H9 (cell line): Measurements from ENCODE around the gene PIEZO2. TPM values are rescaled to one million over a fixed set of nuclear protein-coding genes. Genes with fewer than 3 reads are reported as not detected.

Source experiments
- DNase-seq: peaks from one replicate; pipeline ENCODE4 v3.0.0-alpha.2; 2017
- H2AFZ ChIP-seq: one replicate; pipeline ENCODE4 v1.6.1; 2013; ENCODE audit warnings: mild to moderate bottlenecking, low read length, control low read depth, moderate library complexity
- H2AK5ac ChIP-seq: 2 replicates; pipeline ENCODE4 v1.6.1; 2013; ENCODE audit warnings: low read length, control low read depth, mixed read lengths; ENCODE audit not compliant: insufficient read length
- H2BK120ac ChIP-seq: one replicate; pipeline ENCODE4 v1.6.1; 2013; ENCODE audit warnings: low read depth, mild to moderate bottlenecking, low read length, control low read depth, inconsistent platforms; ENCODE audit not compliant: poor library complexity, severe bottlenecking
- H2BK12ac ChIP-seq: 2 replicates; pipeline ENCODE4 v1.6.1; 2013; ENCODE audit warnings: low read length, control low read depth, mixed read lengths, low read depth; ENCODE audit not compliant: insufficient read length
- H2BK15ac ChIP-seq: 2 replicates; pipeline ENCODE4 v1.6.1; 2013; ENCODE audit warnings: low read depth, low read length, control low read depth
- H2BK20ac ChIP-seq: one replicate; pipeline ENCODE4 v1.6.1; 2013; ENCODE audit warnings: low read depth, mild to moderate bottlenecking, low read length, control low read depth, inconsistent platforms; ENCODE audit not compliant: poor library complexity, severe bottlenecking
- H2BK5ac ChIP-seq: 2 replicates; pipeline ENCODE4 v1.6.1; 2013; ENCODE audit warnings: low read length, control low read depth, mixed read lengths; ENCODE audit not compliant: insufficient read length
- H3K14ac ChIP-seq: 2 replicates; pipeline ENCODE4 v1.6.1; 2013; ENCODE audit warnings: low read length, control low read depth; ENCODE audit not compliant: insufficient read depth
- H3K18ac ChIP-seq: 2 replicates; pipeline ENCODE4 v1.6.1; 2013; ENCODE audit warnings: low read depth, mild to moderate bottlenecking, mixed read lengths, low read length, control low read depth; ENCODE audit not compliant: insufficient read length
- H3K23ac ChIP-seq: 2 replicates; pipeline ENCODE4 v1.6.1; 2013; ENCODE audit warnings: low read length, control low read depth, mixed read lengths, low read depth; ENCODE audit not compliant: insufficient read length
- H3K23me2 ChIP-seq: 2 replicates; pipeline ENCODE4 v1.6.1; 2013; ENCODE audit warnings: low read depth, mild to moderate bottlenecking, mixed read lengths, low read length, control low read depth; ENCODE audit not compliant: insufficient read length, poor library complexity, severe bottlenecking
- H3K27ac ChIP-seq: 2 replicates; pipeline ENCODE4 v1.5.1; 2013; ENCODE audit warnings: low read length, control low read depth, mixed read lengths, low read depth; ENCODE audit not compliant: insufficient read length
- H3K27me3 ChIP-seq: 2 replicates; pipeline ENCODE4 v1.6.1; 2013; ENCODE audit warnings: low read length, control low read depth, inconsistent platforms; ENCODE audit not compliant: insufficient read depth
- H3K4ac ChIP-seq: 2 replicates; pipeline ENCODE4 v1.6.1; 2013; ENCODE audit warnings: low read depth, mild to moderate bottlenecking, control low read depth, inconsistent platforms, low read length, moderate library complexity
- H3K4me1 ChIP-seq: 2 replicates; pipeline ENCODE4 v1.6.1; 2013; ENCODE audit warnings: low read length, control low read depth, inconsistent platforms; ENCODE audit not compliant: insufficient read depth
- H3K4me2 ChIP-seq: 2 replicates; pipeline ENCODE4 v1.6.1; 2013; ENCODE audit warnings: low read length, control low read depth, mixed read lengths; ENCODE audit not compliant: insufficient read length, insufficient read depth
- H3K56ac ChIP-seq: 2 replicates; pipeline ENCODE4 v1.6.1; 2013; ENCODE audit warnings: low read depth, mild to moderate bottlenecking, mixed read lengths, low read length, control low read depth; ENCODE audit not compliant: insufficient read length
- H3K79me1 ChIP-seq: 2 replicates; pipeline ENCODE4 v1.6.1; 2013; ENCODE audit warnings: low read depth, mild to moderate bottlenecking, moderate library complexity, low read length, control low read depth, inconsistent platforms; ENCODE audit not compliant: insufficient read depth, poor library complexity, severe bottlenecking
- H3K79me2 ChIP-seq: 2 replicates; pipeline ENCODE4 v1.6.1; 2013; ENCODE audit warnings: low read length, control low read depth, inconsistent platforms; ENCODE audit not compliant: insufficient read depth
- H3K9ac ChIP-seq: 2 replicates; pipeline ENCODE4 v1.6.1; 2013; ENCODE audit warnings: low read length, control low read depth, mixed read lengths; ENCODE audit not compliant: insufficient read length; ENCODE audit errors: extremely low read depth
- H3K9me3 ChIP-seq: one replicate; pipeline ENCODE4 v1.6.1; 2013; ENCODE audit warnings: low read depth, low read length, inconsistent platforms; ENCODE audit not compliant: control insufficient read depth
- H3T11ph ChIP-seq: one replicate; pipeline ENCODE4 v1.6.1; 2013; ENCODE audit warnings: mild to moderate bottlenecking, low read length, control low read depth, inconsistent platforms
- H4K20me1 ChIP-seq: one replicate; pipeline ENCODE4 v1.6.1; 2013; ENCODE audit not compliant: control insufficient read depth, insufficient read length, insufficient read depth
- H4K5ac ChIP-seq: 2 replicates; pipeline ENCODE4 v1.6.1; 2013; ENCODE audit warnings: low read depth, mild to moderate bottlenecking, mixed read lengths, low read length, control low read depth; ENCODE audit not compliant: insufficient read length
- H4K8ac ChIP-seq: replicated peaks from 2 replicates; pipeline ENCODE4 v1.6.1; 2013; ENCODE audit warnings: low read length, control low read depth, mixed read lengths, low read depth; ENCODE audit not compliant: insufficient read length
- H4K91ac ChIP-seq: 2 replicates; pipeline ENCODE4 v1.6.1; 2013; ENCODE audit warnings: low read depth, mild to moderate bottlenecking, moderate library complexity, mixed read lengths, low read length, control low read depth; ENCODE audit not compliant: insufficient read length
- H3K27ac Mint-ChIP-seq, 3 experiments: 2 replicates in 2 of 3; 3 replicates in 1 of 3; pipeline ENCODE4 v1.8.0; 2020 to 2021; ENCODE audit warnings: mixed read lengths in 3 of 3, mild to moderate bottlenecking in 1 of 3, moderate library complexity in 1 of 3
- H3K27me3 Mint-ChIP-seq: 2 replicates; pipeline ENCODE4 v1.8.0; 2021; ENCODE audit warnings: low read depth, mild to moderate bottlenecking, moderate library complexity, mixed read lengths
- H3K36me3 Mint-ChIP-seq, 3 experiments: 2 replicates in 2 of 3; 3 replicates in 1 of 3; pipeline ENCODE4 v1.8.0; 2020 to 2021; ENCODE audit warnings: low read depth in 3 of 3, mixed read lengths in 3 of 3; ENCODE audit not compliant: insufficient read depth in 1 of 3
- H3K4me1 Mint-ChIP-seq, 2 experiments: 2 replicates each; pipeline ENCODE4 v1.8.0; 2020; ENCODE audit warnings: mixed read lengths in 2 of 2
- H3K4me3 Mint-ChIP-seq, 2 experiments: 2 replicates in 1 of 2; 3 replicates in 1 of 2; pipeline ENCODE4 v1.8.0; 2020 to 2021; ENCODE audit warnings: mild to moderate bottlenecking in 2 of 2, mixed read lengths in 2 of 2, moderate library complexity in 1 of 2
- H3K9me3 Mint-ChIP-seq, 2 experiments: 2 replicates in 1 of 2; 3 replicates in 1 of 2; pipeline ENCODE4 v1.8.0; 2020; ENCODE audit warnings: mild to moderate bottlenecking in 2 of 2, mixed read lengths in 2 of 2, moderate library complexity in 1 of 2
- CTCF ChIP-seq: fragments of 200-600 bp; sonication (generic); conservative IDR thresholded peaks from 3 replicates; pipeline ENCODE4 v1.8.0; 2021; ENCODE audit warnings: antibody characterized with exemption, mild to moderate bottlenecking
- WGBS: extraction: QIAGEN DNeasy Blood & Tissue Kit; methylation state at CpG from one replicate; pipeline ENCODE4 v1.1.7; 2013; ENCODE audit warnings: missing lambda C conversion rate, low lambda C conversion rate, mixed read lengths; ENCODE audit not compliant: insufficient read length; ENCODE audit errors: extremely low coverage; 5-methylcytosine and 5-hydroxymethylcytosine counted together
- total RNA-seq: library from RNA; stranded (reverse); gene quantifications from 2 replicates; pipeline ENCODE4 v1.2.1, GENCODE V29; 2021

Gene PIEZO2
- total RNA-seq, 1 experiment from 2014 or later, result 3.9 TPM

- Histone ChIP-seq H2BK120ac (no peak overlapping the region), H3T11ph (no peak overlapping the region), H3K23ac (no peak overlapping the region), H3K14ac (no peak overlapping the region), H2BK20ac (no peak overlapping the region), H3K9ac (no peak overlapping the region), H3K56ac (no peak overlapping the region), H2BK15ac (no peak overlapping the region), H3K4me2 (no peak overlapping the region), H4K5ac (no peak overlapping the region), H3K18ac (no peak overlapping the region), H4K91ac (no peak overlapping the region), H4K20me1 (no peaks in the 10 kb centered on the region), H3K9me3 (no peaks in the 10 kb centered on the region), H2BK5ac (no peak overlapping the region), H2AFZ (no peak overlapping the region), H3K79me2 (no peaks in the 10 kb centered on the region), H3K79me1 (no peaks in the 10 kb centered on the region), H2AK5ac (no peak overlapping the region), H3K27ac (no peak overlapping the region), H3K27me3 (no peaks in the 10 kb centered on the region), H3K4me1 (no peaks in the 10 kb centered on the region), H3K23me2 (no peaks in the 10 kb centered on the region), H4K8ac (no peak overlapping the region), H3K4ac (no peak overlapping the region), H2BK12ac (no peak overlapping the region)
- Mint-ChIP-seq H3K4me3 (no peak overlapping the region), H3K27me3 (no peaks in the 10 kb centered on the region; the same call in 1 of the 2 replicates), H3K36me3 (peaks cover 0 to 3% (median 0%) of the 10 kb centered on the region in 3 experiments; a peak in 3 of 7 replicates), H3K27ac (no peak overlapping the region), H3K4me1 (no peaks in the 10 kb centered on the region), H3K9me3 (no peaks in the 10 kb centered on the region)
- no CpG with 5 or more reads among the region's 15 CpGs for WGBS
- no peak for TF ChIP-seq CTCF
- DNase-seq, result no peak
Observed at GRCh38 chr18:10685484-10685883, 463.9 kb downstream of the PIEZO2 start.
